LNCaP clone FGC (cell line): Measurements from ENCODE around the gene RABGAP1L.
"Not testable (repeated sequence)": the region's sequence is repeated elsewhere in the genome, so short reads cannot be mapped to it uniquely, and the experiment has no call there.

ENCODE experiments used
- DNase-seq: peaks from one replicate; pipeline ENCODE4 v3.0.0-alpha.2; 2011; ENCODE audit warnings: low read depth
- H3K4me3 ChIP-seq: 2 replicates; pipeline ENCODE4 v1.5.1; 2011; ENCODE audit warnings: mild to moderate bottlenecking, low read depth, low read length, control low read depth
- CTCF ChIP-seq: IDR thresholded peaks from 2 replicates; pipeline ENCODE4 v1.5.1; 2012; ENCODE audit warnings: mild to moderate bottlenecking; ENCODE audit not compliant: control insufficient read depth, insufficient read depth; ENCODE audit errors: extremely low read depth

Gene RABGAP1L

GRCh38 chr1:175043824-175044223, 884.5 kb downstream of the RABGAP1L start:
- DNase-seq: no peak
- H3K4me3 ChIP-seq: no peak overlapping the region
- TF ChIP-seq CTCF: no peak

- not testable (repeated sequence) for DNase-seq, H3K4me3 ChIP-seq
Measured at GRCh38 chr1:175044591-175044990, 885.3 kb downstream of the RABGAP1L start.
